Astrocyte (in vitro differentiated cells and primary cell): Measurements from ENCODE around the gene ACADSB. TPM values are rescaled to one million over a fixed set of nuclear protein-coding genes. Genes with fewer than 3 reads are reported as not detected.

ENCODE experiments used
- DNase-seq: peaks from one replicate; pipeline ENCODE4 v3.0.0-alpha.2; 2010; ENCODE audit warnings: low read depth
- FAIRE-seq: peaks from 2 replicates; lab custom pipeline; 2011; peaks lifted over from hg19 to GRCh38; lab: Jason Lieb, UNC
- H2AFZ ChIP-seq: 2 replicates; pipeline ENCODE4 v1.6.0; 2012; ENCODE audit warnings: low read depth, low read length, inconsistent platforms
- H3K27ac ChIP-seq: 2 replicates; pipeline ENCODE4 v1.5.1; 2011; ENCODE audit warnings: low read depth, low read length, inconsistent platforms
- H3K27me3 ChIP-seq: 2 replicates; pipeline ENCODE4 v1.6.0; 2011; ENCODE audit warnings: low read length, inconsistent platforms; ENCODE audit not compliant: insufficient read depth
- H3K36me3 ChIP-seq: 2 replicates; pipeline ENCODE4 v1.5.1; 2011; ENCODE audit warnings: low read length, inconsistent platforms; ENCODE audit not compliant: insufficient read depth
- H3K4me1 ChIP-seq: 2 replicates; pipeline ENCODE4 v1.5.1; 2011; ENCODE audit warnings: low read length, inconsistent platforms; ENCODE audit not compliant: insufficient read depth
- H3K4me2 ChIP-seq: 2 replicates; pipeline ENCODE4 v1.6.0; 2012; ENCODE audit warnings: low read length, inconsistent platforms
- H3K4me3 ChIP-seq: 2 replicates; pipeline ENCODE4 v1.5.1; 2011; ENCODE audit warnings: low read depth, mild to moderate bottlenecking, low read length, inconsistent platforms; ENCODE audit not compliant: insufficient read depth
- H3K79me2 ChIP-seq: 2 replicates; pipeline ENCODE4 v1.6.0; 2012; ENCODE audit warnings: mild to moderate bottlenecking, low read length, inconsistent platforms; ENCODE audit not compliant: insufficient read depth
- H3K9ac ChIP-seq: 2 replicates; pipeline ENCODE4 v1.6.0; 2012; ENCODE audit warnings: mild to moderate bottlenecking, low read length, inconsistent platforms
- H3K9me3 ChIP-seq: 2 replicates; pipeline ENCODE4 v1.5.1; 2012; ENCODE audit warnings: low read depth, mild to moderate bottlenecking, low read length, inconsistent platforms; ENCODE audit not compliant: insufficient read depth
- H4K20me1 ChIP-seq: 2 replicates; pipeline ENCODE4 v1.6.0; 2012; ENCODE audit warnings: low read length, inconsistent platforms; ENCODE audit not compliant: insufficient read depth
- H3K27ac Mint-ChIP-seq: one replicate; pipeline ENCODE4 v1.8.0; 2021; ENCODE audit warnings: mild to moderate bottlenecking, mixed read lengths; ENCODE audit not compliant: unreplicated experiment
- H3K27me3 Mint-ChIP-seq: one replicate; pipeline ENCODE4 v1.8.0; 2021; ENCODE audit warnings: low read depth, mixed read lengths; ENCODE audit not compliant: unreplicated experiment
- H3K36me3 Mint-ChIP-seq: one replicate; pipeline ENCODE4 v1.8.0; 2021; ENCODE audit warnings: low read depth, mixed read lengths; ENCODE audit not compliant: unreplicated experiment
- H3K4me1 Mint-ChIP-seq: one replicate; pipeline ENCODE4 v1.8.0; 2021; ENCODE audit warnings: low read depth, mixed read lengths; ENCODE audit not compliant: unreplicated experiment
- H3K4me3 Mint-ChIP-seq: one replicate; pipeline ENCODE4 v1.8.0; 2021; ENCODE audit warnings: mild to moderate bottlenecking, moderate library complexity, mixed read lengths; ENCODE audit not compliant: unreplicated experiment
- H3K9me3 Mint-ChIP-seq: one replicate; pipeline ENCODE4 v1.8.0; 2021; ENCODE audit warnings: mild to moderate bottlenecking, mixed read lengths; ENCODE audit not compliant: unreplicated experiment
- CTCF ChIP-seq: IDR thresholded peaks from 2 replicates; pipeline ENCODE4 v1.5.1; 2011; ENCODE audit warnings: low read depth, mild to moderate bottlenecking, inconsistent platforms, low read length, moderate library complexity; ENCODE audit not compliant: insufficient read depth
- EZH2 ChIP-seq: IDR thresholded peaks from 2 replicates; pipeline ENCODE4 v1.6.1; 2012; ENCODE audit warnings: mild to moderate bottlenecking, low read length, inconsistent platforms; ENCODE audit not compliant: insufficient read depth
- total RNA-seq: library from RNA; stranded (reverse); gene quantifications from 2 replicates; pipeline ENCODE4 v1.2.1, GENCODE V29; 2021

The ACADSB gene
- total RNA-seq, 1 donor from 2014 or later: 10.0 TPM

- no peak overlapping the region for H3K9ac ChIP-seq
- FAIRE-seq: no peak
- TF ChIP-seq EZH2: no peak
- TF ChIP-seq CTCF: no peak
- no peak for DNase-seq
- H3K9me3 ChIP-seq: no peaks in the 10 kb centered on the region
- no peaks in the 10 kb centered on the region for H3K4me1 ChIP-seq
- Mint-ChIP-seq H3K27ac (no peak overlapping the region), H3K9me3 (peaks cover 11% of the 10 kb centered on the region), H3K4me3 (no peak overlapping the region), H3K36me3 (no peaks in the 10 kb centered on the region), H3K4me1 (no peaks in the 10 kb centered on the region), H3K27me3 (peaks cover 36% of the 10 kb centered on the region)
- H3K27ac ChIP-seq: no peak overlapping the region
- no peaks in the 10 kb centered on the region for H3K36me3 ChIP-seq
- H3K79me2 ChIP-seq: no peaks in the 10 kb centered on the region
- H3K4me2 ChIP-seq: no peak overlapping the region
- H4K20me1 ChIP-seq: no peaks in the 10 kb centered on the region
- H3K4me3 ChIP-seq: no peak overlapping the region
- H3K27me3 ChIP-seq: no peaks in the 10 kb centered on the region
- H2AFZ ChIP-seq: no peak overlapping the region
Observed at GRCh38 chr10:123068087-123068853, 59.5 kb downstream of the ACADSB start.

GRCh38 chr10:123069246-123069986, 60.6 kb downstream of the ACADSB start:
- no peaks in the 10 kb centered on the region for H3K4me1 Mint-ChIP-seq
- H3K4me3 ChIP-seq: no peak overlapping the region
- FAIRE-seq (no peak), DNase-seq (no peak)
- H3K27me3 Mint-ChIP-seq: peaks cover 43% of the 10 kb centered on the region
- H3K9ac ChIP-seq: no peak overlapping the region
- H3K36me3 ChIP-seq: no peaks in the 10 kb centered on the region
- no peaks in the 10 kb centered on the region for H3K79me2 ChIP-seq
- H3K27ac Mint-ChIP-seq: no peak overlapping the region
- H3K4me1 ChIP-seq: no peaks in the 10 kb centered on the region
- no peak overlapping the region for H3K27ac ChIP-seq
- no peak overlapping the region for H2AFZ ChIP-seq
- no peak overlapping the region for H3K4me2 ChIP-seq
- H3K4me3 Mint-ChIP-seq: no peak overlapping the region
- H3K9me3 Mint-ChIP-seq: peaks cover 10% of the 10 kb centered on the region
- no peaks in the 10 kb centered on the region for H3K36me3 Mint-ChIP-seq
- H3K27me3 ChIP-seq: no peaks in the 10 kb centered on the region
- no peaks in the 10 kb centered on the region for H3K9me3 ChIP-seq
- TF ChIP-seq CTCF: no peak
- no peaks in the 10 kb centered on the region for H4K20me1 ChIP-seq
